ENCODE measurements around the gene LCN15.
A peak's percentile ranks its signal among the peaks of the same experiment; 100 is the strongest.
"Not testable (repeated sequence)": the region's sequence is repeated elsewhere in the genome, so short reads cannot be mapped to it uniquely, and the experiment has no call there.

Gene LCN15

DNA sequence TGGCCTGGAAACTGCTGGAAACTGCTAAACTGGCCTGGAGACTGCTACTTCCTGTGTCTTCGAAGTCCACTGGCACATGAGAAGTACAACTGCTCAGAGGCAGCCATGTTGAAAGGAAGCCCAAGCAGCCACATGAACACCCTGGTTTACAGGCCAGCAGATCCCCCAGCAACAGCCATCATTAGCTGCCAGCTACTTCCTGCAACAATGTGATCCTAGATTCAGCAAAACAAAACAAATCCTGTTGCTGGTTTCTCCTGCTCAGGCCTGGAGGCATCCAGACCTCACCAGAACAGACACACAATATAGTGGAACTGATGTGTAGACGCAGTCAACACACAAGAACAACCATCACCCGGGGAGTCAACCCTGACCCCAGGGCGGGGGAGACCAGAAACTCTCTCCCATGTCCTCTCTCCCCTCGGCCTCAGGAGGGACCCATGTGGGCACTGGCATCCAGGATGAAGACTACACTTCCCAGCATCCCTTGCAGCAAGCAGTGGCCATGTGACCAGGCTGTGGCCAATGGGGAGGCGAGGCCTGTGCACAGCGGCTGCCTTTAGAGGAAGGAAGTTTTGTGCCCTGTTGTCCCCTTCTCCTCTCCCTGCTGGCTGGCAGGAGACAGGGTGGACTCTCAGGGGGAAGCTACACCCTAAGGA, 9.2 kb upstream of the LCN15 start:
- DNase-seq: no peak

DNA sequence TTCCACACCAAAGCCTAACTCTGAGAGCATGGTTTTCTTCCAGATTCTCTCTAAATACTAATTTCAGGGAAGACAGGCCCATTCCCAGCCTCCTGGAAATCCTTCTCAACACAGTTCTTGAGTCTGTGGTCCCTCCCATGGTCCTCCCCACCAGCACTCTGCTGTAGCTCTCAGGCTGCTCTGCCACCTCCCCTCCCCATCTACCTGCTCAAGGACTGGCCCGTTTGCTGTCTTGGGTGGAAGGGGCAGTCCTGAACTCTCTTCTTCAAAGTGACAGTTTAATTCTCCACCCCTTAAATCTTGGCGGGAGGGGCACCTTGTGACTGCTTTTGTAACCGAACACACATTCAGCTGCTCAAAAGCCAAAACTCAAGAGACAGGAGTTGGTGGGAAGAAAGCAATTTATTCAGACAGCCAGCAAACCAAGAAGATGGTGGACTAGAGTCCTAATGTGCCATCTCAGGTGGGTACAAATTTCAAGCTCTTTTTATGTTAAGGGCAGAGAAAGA, 7.6 kb upstream of the LCN15 start:
- DNase-seq: no peak

DNA sequence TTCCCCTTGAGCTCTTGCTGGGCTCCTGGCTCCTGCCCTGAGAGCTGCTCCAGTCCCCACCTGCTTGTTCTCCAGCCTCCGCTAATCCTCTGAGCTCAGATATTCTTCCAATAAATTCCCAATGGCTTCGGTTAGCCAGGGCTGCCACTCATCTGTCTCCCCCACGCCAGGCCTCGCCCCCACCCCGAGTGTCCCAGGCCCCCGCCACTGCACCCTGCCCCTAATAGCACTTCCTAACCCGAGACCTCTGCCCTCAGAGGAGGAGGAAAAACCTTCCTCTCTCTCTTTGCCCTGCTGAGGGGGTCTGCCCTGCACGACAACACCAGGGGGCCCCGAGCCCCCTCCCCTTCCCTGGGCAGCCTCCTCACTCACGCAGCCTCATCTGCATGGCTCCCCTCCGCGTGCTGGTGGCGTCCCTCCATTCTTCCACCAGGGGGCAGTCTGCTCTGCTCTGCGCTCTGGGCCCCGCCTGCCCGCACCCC, 5.4 kb upstream of the LCN15 start:
- peak; percentile 30 for DNase-seq

DNA sequence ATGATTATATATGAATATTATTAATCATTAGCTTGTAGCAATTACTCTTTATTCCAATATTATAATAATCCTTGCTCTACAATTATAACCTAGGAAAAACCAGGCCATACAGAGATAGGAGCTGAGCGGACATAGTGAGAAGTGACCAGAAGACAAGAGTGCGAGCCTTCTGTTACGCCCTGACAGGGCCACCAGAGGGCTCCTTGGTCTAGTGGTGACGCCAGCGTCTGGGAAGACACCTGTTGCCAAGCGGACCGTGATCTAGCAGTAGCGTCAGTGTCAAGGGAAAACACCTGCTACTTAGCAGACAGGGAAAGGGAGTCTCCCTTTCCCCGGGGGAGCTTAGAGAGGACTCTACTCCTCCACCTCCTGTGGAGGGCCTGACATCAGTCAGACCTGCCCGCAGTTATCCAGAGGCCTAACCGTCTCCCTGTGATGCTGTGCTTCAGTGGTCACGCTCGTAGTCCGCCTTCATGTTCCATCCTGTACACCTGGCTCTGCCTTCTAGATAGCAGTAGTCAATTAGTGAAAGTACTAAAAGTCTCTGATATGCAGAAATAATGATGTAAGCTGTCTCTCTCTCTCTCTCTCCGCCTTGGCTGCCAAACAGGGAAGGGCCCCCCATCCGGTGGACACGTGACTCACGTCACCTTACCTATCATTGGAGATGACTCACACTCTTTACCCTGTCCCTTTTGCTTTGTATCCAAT, 2.2 kb upstream of the LCN15 start:
- peak; percentile 5 for DNase-seq

DNA sequence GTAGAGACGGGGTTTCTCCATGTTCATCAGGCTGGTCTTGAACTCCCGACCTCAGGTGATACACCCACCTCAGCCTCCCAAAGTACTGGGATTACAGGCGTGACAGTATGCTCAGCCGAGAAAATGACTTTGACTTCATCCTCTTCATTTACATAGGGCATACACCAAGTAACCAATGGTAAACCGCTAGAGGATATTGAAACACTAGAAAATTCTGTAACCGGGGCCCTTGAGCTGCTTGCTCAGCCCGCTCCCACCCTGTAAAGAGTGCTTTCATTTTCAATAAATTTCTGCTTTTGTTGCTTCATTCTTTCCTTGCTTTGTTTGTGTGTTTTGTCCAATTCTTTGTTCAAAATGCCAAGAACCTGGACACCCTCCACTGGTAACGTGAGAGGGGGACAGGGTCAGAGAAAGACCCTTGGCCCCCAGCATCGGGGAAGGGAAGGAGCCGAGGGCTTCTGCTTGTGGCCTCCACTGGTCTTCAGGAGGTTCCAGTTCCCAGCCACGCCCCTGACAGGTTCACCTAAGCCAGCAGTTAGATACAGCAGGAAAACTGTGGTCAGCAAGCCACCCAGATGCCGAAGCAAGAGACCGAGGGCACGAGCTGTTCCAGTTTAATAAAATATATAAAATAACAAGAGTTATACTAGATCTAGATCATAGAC, 1.6 kb upstream of the LCN15 start:
- DNase-seq: not testable (repeated sequence)

DNA sequence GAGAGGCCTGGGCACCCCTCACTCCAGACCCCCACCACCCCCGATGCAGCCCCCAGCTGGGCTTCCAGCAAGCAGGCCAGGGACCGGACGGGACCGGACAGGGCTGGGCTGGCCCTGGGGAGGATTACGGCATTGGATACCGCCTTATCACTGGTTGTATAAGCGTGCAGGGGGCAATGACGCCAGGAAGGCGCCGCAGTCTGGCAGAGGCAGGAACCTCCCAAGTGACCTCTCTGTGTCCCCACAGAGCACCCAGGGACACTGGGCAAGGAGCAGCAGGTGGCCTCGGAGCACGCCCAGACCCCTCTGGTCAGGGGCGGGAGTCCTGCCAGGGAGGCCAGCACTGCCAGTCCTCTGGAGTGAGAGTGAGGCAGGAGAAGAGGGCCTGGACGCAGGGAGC, 723 bp upstream of the LCN15 start:
- no peak for DNase-seq

DNA sequence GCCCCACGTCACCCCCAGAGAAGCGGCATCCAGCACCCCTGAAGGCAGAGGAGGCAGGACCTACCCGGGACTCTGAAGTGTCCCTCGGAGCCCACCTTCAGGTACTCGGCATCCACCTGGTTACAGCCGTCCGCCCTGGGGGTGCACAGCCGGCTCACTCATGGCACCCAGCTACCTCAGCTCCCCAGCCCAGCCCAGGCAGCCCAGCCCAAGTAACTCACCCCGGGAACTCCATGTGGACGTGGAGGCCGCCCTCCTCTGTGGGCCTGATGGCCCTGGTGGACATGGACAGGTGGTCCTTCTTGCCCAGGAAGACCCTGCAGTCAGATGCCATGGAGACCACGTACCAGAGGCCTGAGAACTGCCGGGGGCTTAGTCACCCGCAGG, 676 bp downstream of the LCN15 start:
- DNase-seq: no peak

DNA sequence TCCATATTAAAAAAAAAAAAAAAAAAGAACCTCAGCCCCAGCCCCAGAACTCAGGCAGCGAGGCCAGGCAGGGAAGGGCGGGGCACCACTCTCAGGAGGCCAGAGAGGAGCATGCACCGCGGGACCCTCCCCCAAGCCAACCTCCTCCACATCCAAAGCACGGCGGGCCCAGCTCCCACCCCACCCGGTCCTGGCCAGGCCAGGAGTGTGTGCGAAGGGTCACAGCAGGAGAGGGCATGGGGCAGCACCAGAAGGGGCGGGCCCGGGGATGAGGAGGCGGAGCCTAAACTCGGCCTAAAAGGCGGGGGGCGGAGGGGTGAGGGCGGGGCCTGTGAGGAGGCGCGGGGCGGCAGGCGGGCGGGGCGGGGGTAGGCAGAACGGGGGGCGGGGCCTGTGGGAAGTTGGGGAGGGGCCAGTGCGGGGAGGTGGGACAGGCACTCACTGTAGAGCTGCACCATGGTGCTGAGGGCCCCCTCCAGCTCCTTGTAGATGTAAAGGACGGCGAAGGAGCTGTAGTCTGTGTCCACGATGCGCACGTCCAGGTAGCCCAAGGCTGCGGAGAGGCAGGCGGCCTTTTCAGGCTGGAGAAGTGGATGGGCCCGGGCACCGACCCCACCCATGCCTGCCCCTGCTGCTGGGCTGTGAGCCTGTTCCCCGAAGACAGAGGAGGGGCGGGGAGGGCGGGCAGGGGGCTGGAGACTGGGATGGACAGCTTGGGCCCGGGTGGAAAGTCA, 1.2 kb downstream of the LCN15 start:
- DNase-seq: no peak

DNA sequence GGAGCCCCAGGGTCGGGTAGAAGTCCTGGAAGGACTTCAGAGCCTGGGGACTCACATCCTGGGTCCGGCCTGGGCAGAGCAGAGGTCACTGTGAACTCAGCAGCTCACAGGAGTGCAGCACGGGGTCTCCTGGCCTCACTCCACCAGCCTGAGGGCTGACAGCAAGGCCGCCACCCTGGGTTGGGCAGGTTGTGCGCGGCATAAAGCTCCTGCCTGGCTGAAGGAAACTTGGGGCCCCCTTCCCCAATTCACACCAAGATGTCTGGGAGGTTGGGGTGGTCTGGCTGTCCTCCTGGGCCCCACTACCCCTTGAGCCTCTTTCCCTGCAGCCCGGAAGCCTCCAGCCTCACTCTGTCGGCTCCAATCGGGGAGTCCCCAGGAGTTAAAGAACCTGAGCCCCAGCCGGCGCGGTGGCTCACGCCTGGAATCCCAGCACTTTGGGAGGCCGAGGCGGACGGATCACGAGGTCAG, 2.1 kb downstream of the LCN15 start:
- no peak for DNase-seq

DNA sequence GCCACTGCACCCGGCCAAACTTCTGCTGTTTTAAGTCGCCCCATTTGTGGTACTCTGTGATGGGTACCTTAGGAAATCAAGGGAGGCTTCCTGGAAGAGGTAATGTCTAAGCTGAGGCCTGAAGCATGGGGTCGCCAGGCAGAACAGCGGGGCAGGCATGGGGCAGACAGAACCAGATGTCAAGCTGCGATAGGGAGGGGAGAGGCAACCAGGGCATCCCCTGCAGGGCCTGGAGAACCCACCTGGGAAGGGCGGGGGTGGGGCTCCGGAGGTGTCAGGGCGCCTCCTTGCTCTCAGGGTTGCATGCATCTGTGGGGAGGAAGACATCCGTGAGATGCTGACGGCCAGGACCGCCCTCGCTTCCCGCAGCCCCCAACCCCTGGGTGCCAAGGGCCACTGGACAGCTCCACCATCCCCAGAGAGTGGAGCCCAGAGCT, 2.8 kb downstream of the LCN15 start:
- DNase-seq: no peak

DNA sequence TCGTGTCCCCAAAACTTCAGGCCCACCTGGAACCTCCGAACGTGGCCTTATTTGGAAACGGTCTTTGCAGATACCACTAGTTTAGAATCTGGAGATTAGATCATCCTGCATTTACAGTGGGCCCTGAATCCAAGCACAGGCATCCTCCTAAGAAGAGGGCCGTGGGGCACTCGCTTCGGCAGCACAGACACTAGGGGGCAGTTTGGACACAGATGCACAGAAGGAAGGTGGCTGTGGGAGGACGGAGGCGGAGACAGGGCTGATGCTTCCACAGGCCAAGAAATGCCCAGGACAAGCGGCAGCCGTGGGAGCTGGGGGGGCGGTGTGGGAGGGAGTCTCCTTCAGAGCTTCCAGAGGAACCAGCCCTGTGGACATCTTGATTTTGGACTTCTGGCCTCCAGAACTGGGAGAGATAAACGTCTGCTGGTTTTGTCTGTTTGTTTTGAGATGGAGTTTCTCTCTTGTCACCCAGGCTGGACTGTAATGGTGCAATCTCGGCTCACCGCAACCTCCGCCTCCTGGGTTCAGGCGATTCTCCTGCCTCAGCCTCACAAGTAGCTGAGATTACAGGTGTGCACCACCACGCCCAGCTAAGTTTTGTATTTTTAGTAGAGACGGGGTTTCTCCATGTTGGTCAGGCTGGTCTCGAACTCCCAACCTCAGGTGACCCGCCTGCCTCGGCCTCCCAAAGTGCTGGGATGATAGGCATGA, 3.3 kb downstream of the LCN15 start:
- DNase-seq: peak; percentile 13

DNA sequence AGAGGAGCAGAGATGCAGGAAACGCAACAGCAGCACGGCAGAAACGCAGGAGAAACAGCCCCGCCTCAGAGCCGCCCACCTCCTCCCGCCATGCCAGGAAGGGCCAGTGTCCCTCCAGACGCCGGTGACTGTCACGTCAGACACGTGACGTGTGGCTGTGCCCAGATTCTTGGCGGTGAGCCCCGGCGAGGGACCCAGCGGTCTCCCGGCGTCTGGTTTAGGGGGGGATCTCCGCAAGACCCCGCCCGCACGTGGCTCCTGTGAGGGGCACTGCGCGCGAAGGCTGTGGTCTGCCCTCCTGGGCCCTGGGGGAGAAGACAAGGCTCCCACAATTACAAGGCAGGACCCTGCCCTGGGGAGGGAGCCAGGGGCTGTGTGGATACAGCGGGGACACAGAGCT, 3.9 kb downstream of the LCN15 start:
- DNase-seq: no peak

DNA sequence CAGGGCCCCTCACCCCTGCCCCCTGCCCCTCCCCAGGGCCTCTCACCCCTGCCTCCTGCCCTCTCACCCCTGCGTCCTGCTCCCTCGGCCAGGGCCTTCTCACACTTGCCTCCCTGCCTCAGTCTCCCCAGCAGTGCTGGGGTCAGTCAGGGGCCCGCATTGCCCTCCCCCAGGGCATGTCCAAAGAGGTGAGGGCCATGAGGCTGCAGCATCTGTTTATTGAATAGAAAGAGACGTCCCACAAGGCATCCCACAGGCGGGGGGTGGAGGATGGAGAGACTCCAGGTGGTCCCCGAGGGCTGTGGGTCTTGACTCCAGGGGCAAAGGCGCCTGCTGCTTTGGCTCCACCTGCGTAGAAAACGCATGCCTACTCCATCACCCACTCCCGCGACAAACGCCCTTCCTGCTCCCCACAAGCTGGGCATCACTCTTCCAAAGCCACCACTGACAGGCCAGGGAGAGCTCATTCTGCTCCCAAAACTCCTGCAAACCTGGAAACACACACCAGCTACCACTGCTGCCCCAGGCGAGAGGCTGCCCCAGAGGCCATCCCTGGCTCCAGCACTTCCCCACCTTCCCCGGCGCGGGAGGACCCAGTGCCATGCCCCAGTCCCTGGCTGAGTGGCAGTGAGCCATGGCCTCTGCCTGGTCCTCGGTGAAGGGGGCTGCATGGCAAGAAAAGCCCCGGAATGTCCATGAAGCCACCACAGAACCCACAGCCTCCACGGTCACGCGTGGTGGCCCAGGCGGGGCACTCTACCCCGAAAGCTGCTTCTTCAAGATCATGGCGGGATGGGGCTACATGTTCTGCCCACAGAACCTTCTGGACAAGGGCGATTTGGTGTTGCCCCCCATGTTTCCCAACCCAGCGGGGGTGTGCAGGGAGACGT, 4.6 kb downstream of the LCN15 start:
- no peak for DNase-seq

DNA sequence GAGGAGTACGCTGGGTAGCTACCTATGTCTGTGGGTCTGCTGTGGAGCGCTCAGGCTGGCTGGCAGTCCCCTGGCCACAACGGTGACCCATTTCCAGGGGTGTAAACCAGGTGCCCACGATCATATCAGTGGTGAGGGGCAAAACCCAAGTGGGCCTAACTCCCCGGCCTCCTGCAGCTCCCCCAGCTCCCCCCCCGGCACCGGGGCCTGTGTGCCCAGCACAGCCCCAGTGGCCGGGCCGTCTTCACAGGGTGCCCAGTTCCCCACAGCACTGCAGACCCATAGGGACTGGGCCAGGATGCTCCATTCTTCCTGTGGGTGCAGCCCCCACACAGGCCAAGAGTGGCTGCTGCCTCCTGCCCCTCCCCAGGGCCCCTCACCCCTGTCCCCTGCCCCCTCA, 5.3 kb downstream of the LCN15 start:
- no peak for DNase-seq

DNA sequence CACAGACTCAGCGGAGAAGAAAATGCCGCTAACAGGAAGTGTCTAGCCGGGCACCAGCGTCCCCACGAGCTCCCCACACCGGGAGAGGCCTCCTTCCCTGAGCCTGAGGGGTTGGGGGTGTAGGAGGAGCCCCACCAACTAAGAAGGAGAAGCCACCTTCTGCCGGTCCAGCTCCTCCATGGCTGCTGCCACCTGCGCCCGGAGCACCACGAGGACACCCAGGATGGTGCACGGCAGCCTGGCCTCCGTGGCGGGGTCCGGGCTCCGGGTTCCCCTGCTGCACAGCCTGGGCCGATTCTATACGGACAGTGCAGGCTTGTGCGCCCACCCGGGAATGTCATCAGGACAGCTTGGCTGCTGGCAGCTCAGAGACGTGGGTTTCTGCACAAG, 6.6 kb downstream of the LCN15 start:
- DNase-seq: no peak

DNA sequence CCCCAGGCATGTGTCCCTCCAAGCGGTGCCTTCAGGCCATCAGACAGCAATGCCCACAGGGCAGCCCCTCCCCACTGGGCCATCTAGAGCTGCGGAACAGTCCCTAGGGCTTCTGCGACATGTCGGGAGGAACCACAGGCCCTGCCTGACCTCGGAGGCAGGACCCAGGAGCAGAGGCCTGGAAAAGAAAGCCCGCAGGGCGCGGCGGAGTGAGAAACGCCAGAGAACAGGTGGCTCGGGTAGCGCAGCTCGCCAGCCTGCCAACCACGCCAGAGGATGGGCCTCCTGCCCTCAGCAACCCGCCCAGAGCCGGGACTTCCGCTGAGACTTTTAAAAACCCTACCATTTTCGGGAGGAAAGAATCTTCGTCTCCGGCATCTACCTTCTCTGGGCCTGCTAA, 7.0 kb downstream of the LCN15 start:
- no peak for DNase-seq

DNA sequence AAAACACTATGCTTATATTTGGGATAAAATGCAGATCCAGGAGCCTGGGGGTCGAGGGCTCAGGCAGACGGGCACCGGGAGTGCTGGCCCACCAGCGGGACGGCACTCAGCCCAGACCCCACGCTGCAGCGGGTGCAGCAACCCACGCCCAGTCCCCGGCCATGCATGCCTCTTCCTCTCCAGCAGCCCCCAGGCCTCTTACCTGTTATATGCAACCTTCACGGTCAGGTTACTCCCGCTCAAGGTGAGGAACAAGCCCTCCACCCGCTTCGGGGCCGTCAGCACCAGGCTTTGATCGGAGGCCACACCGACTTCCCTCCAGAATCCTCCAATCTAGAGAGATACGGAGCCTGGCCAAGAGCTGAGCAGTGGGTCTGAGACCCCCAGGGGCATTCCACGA, 7.5 kb downstream of the LCN15 start:
- no peak for DNase-seq

DNA sequence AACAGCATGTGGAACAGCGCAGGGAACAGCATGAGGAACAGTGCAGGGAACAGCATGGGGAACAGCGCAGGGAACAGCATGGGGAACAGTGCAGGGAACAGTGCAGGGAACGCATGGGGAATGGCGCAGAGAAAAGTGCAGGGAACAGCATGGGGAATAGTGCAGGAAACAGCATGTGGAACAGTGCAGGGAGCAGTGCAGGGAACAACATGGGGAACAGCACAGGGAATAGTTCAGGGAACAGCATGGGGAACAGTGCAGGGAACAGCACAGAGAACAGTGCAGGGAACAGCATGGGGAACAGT, 8.2 kb downstream of the LCN15 start:
- DNase-seq: no peak

DNA sequence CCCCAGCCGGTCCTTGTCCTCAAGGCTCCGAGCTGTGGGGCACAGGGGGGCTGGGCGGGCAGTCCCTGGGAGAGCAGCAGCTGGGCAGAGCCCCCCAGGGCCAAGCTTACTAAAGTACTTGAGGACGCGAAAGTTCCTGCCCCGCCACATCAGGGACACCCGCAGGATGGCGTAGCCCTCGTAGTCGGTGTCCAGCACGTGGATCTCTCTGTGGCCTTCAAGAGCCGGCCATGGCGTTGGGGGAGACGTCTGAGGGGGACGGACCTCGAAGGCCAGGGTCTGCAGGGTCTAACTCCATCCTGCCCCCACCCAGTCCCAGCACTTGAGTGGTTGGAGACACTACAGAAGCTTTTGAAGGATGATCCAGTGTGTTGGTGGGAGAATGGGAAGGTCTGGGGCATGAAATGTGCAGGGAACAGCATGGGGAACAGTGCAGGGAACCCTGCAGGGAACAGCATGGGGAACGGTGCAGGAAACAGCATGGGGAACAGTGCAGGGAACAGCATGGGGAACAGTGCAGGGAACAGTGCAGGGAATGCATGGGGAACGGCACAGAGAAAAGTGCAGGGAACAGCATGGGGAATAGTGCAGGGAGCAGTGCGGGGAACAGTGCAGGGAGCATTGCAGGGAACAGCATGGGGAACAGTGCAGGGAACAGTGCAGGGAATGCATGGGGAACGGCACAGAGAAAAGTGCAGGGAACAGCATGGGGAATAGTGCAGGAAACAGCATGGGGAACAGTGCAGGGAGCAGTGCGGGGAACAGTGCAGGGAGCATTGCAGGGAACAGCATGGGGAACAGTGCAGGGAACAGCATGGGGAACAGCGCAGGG, 8.8 kb downstream of the LCN15 start:
- DNase-seq: not testable (repeated sequence)

DNA sequence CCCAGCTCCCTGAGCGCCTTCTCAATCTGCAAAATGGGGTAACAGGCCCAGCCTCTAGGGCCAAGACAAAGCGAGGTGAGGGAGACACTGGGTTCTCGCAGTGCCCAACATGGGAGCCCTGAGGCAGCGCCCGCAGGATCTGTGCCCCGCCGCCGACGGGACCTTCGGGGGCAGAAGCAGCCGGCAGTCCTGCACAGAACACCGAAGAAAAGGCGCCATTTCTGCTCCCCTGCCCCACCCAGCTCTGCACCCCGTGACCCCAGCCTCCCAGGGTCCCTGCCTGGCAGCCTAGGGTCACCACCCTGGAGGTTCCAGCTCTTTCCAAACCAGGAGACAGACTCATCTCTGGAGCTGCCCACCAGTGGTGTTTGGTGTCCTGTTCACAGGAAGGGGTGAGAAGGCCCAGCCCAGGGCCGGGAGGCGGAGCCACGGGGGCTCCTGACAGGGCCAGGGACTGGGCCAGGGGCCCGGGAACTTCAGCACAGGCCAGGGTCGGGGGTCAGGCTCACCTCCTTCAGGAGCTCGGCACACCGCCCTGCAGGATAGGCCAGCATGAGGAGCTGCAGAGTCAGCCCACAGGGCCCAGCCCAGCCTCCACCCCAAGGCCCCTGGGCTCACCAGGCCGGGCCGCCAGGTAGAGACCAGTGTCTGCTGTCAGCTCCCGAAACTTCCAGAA, 9.6 kb downstream of the LCN15 start:
- no peak for DNase-seq

Measured in NCI-H748 treated with DMSO at 0.1 percent for 48 hours (cell line).